ENCODE data around the gene BST2.

DNA sequence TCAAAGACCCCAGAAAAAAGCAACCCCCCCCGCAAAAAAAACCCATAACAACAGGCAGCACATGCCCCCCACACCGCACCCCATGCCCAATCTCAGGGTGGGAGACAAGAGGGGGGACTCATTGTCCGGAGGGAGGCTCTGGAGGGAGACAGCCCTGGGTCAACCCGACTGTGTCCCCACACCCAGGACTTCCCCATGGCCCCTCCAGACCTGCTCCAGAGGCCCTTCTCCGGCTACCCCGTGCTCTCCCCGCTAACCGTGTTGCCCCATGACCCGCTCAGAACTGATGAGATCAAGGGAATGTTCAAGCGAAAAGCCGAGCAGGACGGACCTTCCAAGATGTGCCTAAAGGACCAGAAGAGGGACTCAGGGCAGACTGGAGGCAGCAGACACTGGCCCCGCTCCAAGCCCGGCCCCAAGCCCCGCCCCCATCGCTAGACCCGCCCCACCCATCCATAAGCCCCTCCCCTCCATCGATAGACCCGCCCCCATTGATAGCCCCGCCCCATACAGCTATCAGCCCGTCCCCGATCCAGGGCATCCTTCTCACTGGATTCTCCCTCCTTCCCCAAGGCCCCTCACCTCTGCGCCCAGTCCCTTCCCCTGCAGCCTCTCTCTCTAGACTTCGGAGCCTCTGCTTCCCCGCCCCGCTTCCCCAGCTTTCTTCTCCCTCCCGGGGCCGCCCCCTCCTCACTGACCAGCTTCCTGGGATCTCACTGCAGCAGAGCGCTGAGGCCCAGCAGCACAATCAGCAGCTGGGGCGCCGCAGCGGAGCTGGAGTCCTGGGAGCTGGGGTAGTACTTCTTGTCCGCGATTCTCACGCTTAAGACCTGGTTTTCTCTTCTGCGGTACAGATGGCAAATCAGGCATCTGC lies 2.2 kb downstream of the BST2 start:
- no peak for TF ChIP-seq FOXK2 (IDR thresholded peaks at IDR 0.05)
- no peak for TF ChIP-seq TARDBP (IDR thresholded peaks at IDR 0.05; ENCODE audit: borderline replicate concordance)
- no peak for TF ChIP-seq SP1 (IDR thresholded peaks at IDR 0.05; ENCODE audit: low read depth, low read length)
- TF ChIP-seq, protein P1, sequence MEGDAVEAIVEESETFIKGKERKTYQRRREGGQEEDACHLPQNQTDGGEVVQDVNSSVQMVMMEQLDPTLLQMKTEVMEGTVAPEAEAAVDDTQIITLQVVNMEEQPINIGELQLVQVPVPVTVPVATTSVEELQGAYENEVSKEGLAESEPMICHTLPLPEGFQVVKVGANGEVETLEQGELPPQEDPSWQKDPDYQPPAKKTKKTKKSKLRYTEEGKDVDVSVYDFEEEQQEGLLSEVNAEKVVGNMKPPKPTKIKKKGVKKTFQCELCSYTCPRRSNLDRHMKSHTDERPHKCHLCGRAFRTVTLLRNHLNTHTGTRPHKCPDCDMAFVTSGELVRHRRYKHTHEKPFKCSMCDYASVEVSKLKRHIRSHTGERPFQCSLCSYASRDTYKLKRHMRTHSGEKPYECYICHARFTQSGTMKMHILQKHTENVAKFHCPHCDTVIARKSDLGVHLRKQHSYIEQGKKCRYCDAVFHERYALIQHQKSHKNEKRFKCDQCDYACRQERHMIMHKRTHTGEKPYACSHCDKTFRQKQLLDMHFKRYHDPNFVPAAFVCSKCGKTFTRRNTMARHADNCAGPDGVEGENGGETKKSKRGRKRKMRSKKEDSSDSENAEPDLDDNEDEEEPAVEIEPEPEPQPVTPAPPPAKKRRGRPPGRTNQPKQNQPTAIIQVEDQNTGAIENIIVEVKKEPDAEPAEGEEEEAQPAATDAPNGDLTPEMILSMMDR (IDR thresholded peaks at IDR 0.05 in 2 of 3, conservative IDR thresholded peaks at IDR 0.05 in 1 of 3; ENCODE audit: control insufficient read depth in 2 of 3, extremely low read depth in 1 of 3, insufficient read depth in 1 of 3, low read depth in 3 of 3, low read length in 3 of 3), result no peak
- no peak for TF ChIP-seq FOXM1 (IDR thresholded peaks at IDR 0.05; ENCODE audit: low read depth, low read length)
